Stomach (tissue), 19 donors: Measurements from ENCODE around the gene MUSTN1. TPM values are rescaled to one million over a fixed set of nuclear protein-coding genes. Genes with fewer than 3 reads are reported as not detected.

Experiments used
- DNase-seq, 2 donors: peaks; one replicate each; pipeline versions ENCODE4 v3.0.0 to v3.0.0-alpha.2; 2013 to 2019
- H3K27ac ChIP-seq, 5 donors: fragments of 200-600 bp in 4 of 5; sonication (generic) in 4 of 5; one replicate each; pipeline ENCODE4 v1.5.1; 2013 to 2019; ENCODE audit warnings: mild to moderate bottlenecking in 1 of 5, moderate library complexity in 1 of 5
- H3K27me3 ChIP-seq, 3 donors: fragments of 200-600 bp; sonication (generic); one replicate each; pipeline ENCODE4 v1.5.1; 2017 to 2019; ENCODE audit warnings: mixed run types in 1 of 3
- H3K36me3 ChIP-seq, 4 donors: fragments of 200-600 bp; sonication (generic); 1 replicate in 3 of 4; 2 replicates in 1 of 4; pipeline ENCODE4 v1.5.1; 2016 to 2019
- H3K4me1 ChIP-seq, 4 donors: fragments of 200-600 bp; sonication (generic); one replicate each; pipeline ENCODE4 v1.5.1; 2016 to 2019
- H3K4me3 ChIP-seq, 4 donors: fragments of 200-600 bp; sonication (generic) in 3 of 4; one replicate each; pipeline ENCODE4 v1.5.1; 2016 to 2019; ENCODE audit warnings: mild to moderate bottlenecking in 1 of 4
- H3K9me3 ChIP-seq, 4 donors: fragments of 200-600 bp; sonication (generic); one replicate each; pipeline ENCODE4 v1.5.1; 2016 to 2019
- CTCF ChIP-seq, 7 experiments: fragments of 450-650 bp in 4 of 7; fragments of 200-600 bp in 3 of 7; sonication (generic) in 3 of 7; IDR thresholded peaks; one replicate each; pipeline ENCODE4 v1.5.1; 2016 to 2019; ENCODE audit warnings: antibody characterized with exemption in 7 of 7, control low read depth in 2 of 7, mild to moderate bottlenecking in 1 of 7
- EP300 ChIP-seq: sonication (generic); formaldehyde crosslinking; IDR thresholded peaks from one replicate; pipeline ENCODE4 v1.6.1; 2017; ENCODE audit warnings: antibody characterized with exemption
- POLR2A ChIP-seq, 4 donors: fragments of 450-650 bp; IDR thresholded peaks; one replicate each; pipeline ENCODE4 v1.6.1; 2016; ENCODE audit warnings: antibody characterized with exemption in 4 of 4, control low read depth in 2 of 4, mild to moderate bottlenecking in 1 of 4, moderate library complexity in 1 of 4
- POLR2AphosphoS5 ChIP-seq, 3 donors: sonication (generic); formaldehyde crosslinking; IDR thresholded peaks; one replicate each; pipeline ENCODE4 v1.6.1; 2016; ENCODE audit warnings: antibody characterized with exemption in 3 of 3
- WGBS, 5 donors: extraction: QIAGEN DNeasy Blood & Tissue Kit in 3 of 5; methylation state at CpG; one replicate each; pipeline versions ENCODE4 v1.1.5 to v1.1.7; 2013 to 2018; 5-methylcytosine and 5-hydroxymethylcytosine counted together
- intact Hi-C: fragments of 100-400 bp; cut with DNase I; formaldehyde crosslinking; loops from one replicate; pipeline ENCODE4 v1.15.1; 2023; ENCODE audit warnings: low total_unique reads
- long read RNA-seq, 10 donors: transcript quantifications; one replicate each; lab custom pipeline, GENCODE V29; 2026
- polyA plus RNA-seq, 3 donors: library from polyadenylated mRNA; stranded (reverse); fragments of 200-250 nt; gene quantifications; one replicate each; pipeline ENCODE4 v1.2.3, GENCODE V29; 2013
- total RNA-seq, 5 donors: library from RNA; depleted of rRNA; stranded (reverse); fragments of >200 nt; gene quantifications; one replicate each; pipeline versions ENCODE4 v1.1.0 to v1.2.3, GENCODE V29; 2014 to 2016
- donor health status: healthy with polysubstance abuse.
- donor health status: Bipolar disorder and iron deficiency.
- donor health status: healthy.

Gene MUSTN1
- total RNA-seq (10 to 100 TPM in 1 of 5 donors, 1 to 10 TPM in 2, not detected in 2; 1.8 to 24.1 (median 4.5) TPM), polyA plus RNA-seq (10 to 100 TPM; 12.9 to 45.5 (median 17.9) TPM)
- long read RNA-seq, donor 1, partial matches to known transcripts = 0 of 2 reads
- long read RNA-seq, donor 1, other reads (novel, unspliced or antisense) = 0 of 2 reads
- long read RNA-seq, donor 2, partial matches to known transcripts = 0 of 1 reads
- long read RNA-seq, donor 2, other reads (novel, unspliced or antisense) = 0 of 1 reads
- long read RNA-seq, donor 3 = 0 reads
- long read RNA-seq, donor 4, partial matches to known transcripts = 0 of 1 reads
- long read RNA-seq, donor 4, other reads (novel, unspliced or antisense) = 0 of 1 reads
- long read RNA-seq, donor 5, partial matches to known transcripts = 0 of 4 reads
- long read RNA-seq, donor 5, other reads (novel, unspliced or antisense) = 0 of 4 reads
- long read RNA-seq, donor 6 = 0 reads
- long read RNA-seq, donor 7, partial matches to known transcripts = 0 of 1 reads
- long read RNA-seq, donor 7, other reads (novel, unspliced or antisense) = 0 of 1 reads
- long read RNA-seq, donor 8, partial matches to known transcripts = 0 of 1 reads
- long read RNA-seq, donor 8, other reads (novel, unspliced or antisense) = 0 of 1 reads
- long read RNA-seq, donor 9, partial matches to known transcripts = 0 of 1 reads
- long read RNA-seq, donor 9, other reads (novel, unspliced or antisense) = 0 of 1 reads
- long read RNA-seq, donor 10, partial matches to known transcripts = 0 of 1 reads
- long read RNA-seq, donor 10, other reads (novel, unspliced or antisense) = 0 of 1 reads

- peak within 1 kb of the TSS in 3 of 5 donors; percentile 4 to 64 (median 42) for H3K27ac ChIP-seq
- 47 to 75% (median 65%) methylated on average over 3 to 11 of the region's 11 CpGs for WGBS, 5 donors
- no peaks in the 10 kb centered on the region for H3K9me3 ChIP-seq
- peak in 1 of 2 donors; percentile 46 for DNase-seq
- no peaks in the 10 kb centered on the region for H3K27me3 ChIP-seq
- intact Hi-C loops = no loop called here
- TF ChIP-seq POLR2A (IDR thresholded peaks at IDR 0.05) (no peak), CTCF (IDR thresholded peaks at IDR 0.05) (no peak), EP300 (no peak)
- H3K4me3 ChIP-seq = peak within 1 kb of the TSS in 2 of 4 donors; percentile 1 to 13
- H3K4me1 ChIP-seq = peaks cover 14 to 38% (median 29%) of the 10 kb centered on the region in 4 donors
- H3K36me3 ChIP-seq = peaks cover 10 to 56% (median 43%) of the 10 kb centered on the region in 4 donors
Measured at GRCh38 chr3:52834871-52835501, at the start of gene MUSTN1. Gene MUSTN1 (minus strand): TSS chr3:52835019. CDS start chr3:52834948, 71 bp downstream.

- H3K27ac ChIP-seq = no peak overlapping the region
- intact Hi-C loops = no loop called here
- DNase-seq = no peak
- H3K36me3 ChIP-seq = peaks cover 0 to 30% (median 20%) of the 10 kb centered on the region in 4 donors
- WGBS, 5 donors = 82 to 94% (median 85%) methylated on average over 4 of the region's 4 CpGs
- peaks cover 0 to 21% (median 0%) of the 10 kb centered on the region in 4 donors for H3K4me1 ChIP-seq
- no peak overlapping the region for H3K4me3 ChIP-seq
- TF ChIP-seq EP300 (no peak), CTCF (IDR thresholded peaks at IDR 0.05) (no peak)
- H3K27me3 ChIP-seq = no peaks in the 10 kb centered on the region
- no peaks in the 10 kb centered on the region for H3K9me3 ChIP-seq
Measured at GRCh38 chr3:52882377-52882776, 47.6 kb upstream of the MUSTN1 start.

- Histone ChIP-seq H3K4me3 (no peak overlapping the region), H3K27me3 (no peaks in the 10 kb centered on the region), H3K36me3 (peaks cover 0 to 30% (median 20%) of the 10 kb centered on the region in 4 donors), H3K27ac (no peak overlapping the region), H3K4me1 (peaks cover 0 to 18% (median 0%) of the 10 kb centered on the region in 4 donors), H3K9me3 (no peaks in the 10 kb centered on the region)
- TF ChIP-seq EP300 (no peak), CTCF (IDR thresholded peaks at IDR 0.05) (no peak), POLR2AphosphoS5 (IDR thresholded peaks at IDR 0.05) (no peak), POLR2A (IDR thresholded peaks at IDR 0.05) (no peak)
- intact Hi-C loops = no loop called here
- 61 to 72% (median 65%) methylated on average over 4 of the region's 4 CpGs for WGBS, 5 donors
- peak in 1 of 2 donors; percentile 54 for DNase-seq
Measured at GRCh38 chr3:52881871-52882270, 47.1 kb upstream of the MUSTN1 start.

- TF ChIP-seq POLR2AphosphoS5 (IDR thresholded peaks at IDR 0.05) = no peak
- DNase-seq = no peak
- Histone ChIP-seq H3K27me3 (no peaks in the 10 kb centered on the region), H3K9me3 (no peaks in the 10 kb centered on the region), H3K4me3 (no peak overlapping the region), H3K27ac (no peak overlapping the region), H3K36me3 (peaks cover 0 to 22% (median 14%) of the 10 kb centered on the region in 4 donors), H3K4me1 (peaks cover 0 to 15% (median 0%) of the 10 kb centered on the region in 4 donors)
- intact Hi-C loops = no loop called here
- 85 to 98% (median 91%) methylated on average over 3 of the region's 3 CpGs for WGBS, 5 donors
Measured at GRCh38 chr3:52880474-52880873, 45.7 kb upstream of the MUSTN1 start.
